H1 (cell line): ENCODE measurements around the gene CHN2. TPM values are rescaled to one million over a fixed set of nuclear protein-coding genes. Genes with fewer than 3 reads are reported as not detected.

Experiments
- CTCF ChIA-PET: fragments of 300-600 bp; sonication (Branson Sonifier 250); formaldehyde crosslinking; loops from one replicate; lab custom pipeline; 2021; ENCODE audit not compliant: partially characterized antibody; lab: Charles Lee
- POLR2A ChIA-PET: fragments of 300-600 bp; sonication (Branson Sonifier 250); formaldehyde crosslinking; loops from one replicate; lab custom pipeline; 2021; ENCODE audit warnings: inconsistent platforms; ENCODE audit not compliant: partially characterized antibody; lab: Charles Lee
- DNase-seq, 2 experiments: peaks; one replicate each; pipeline versions ENCODE4 v3.0.0 to v3.0.0-alpha.2; 2010 to 2022; ENCODE audit warnings: low spot score in 2 of 2, low read depth in 1 of 2, mixed read lengths in 1 of 2
- FAIRE-seq: peaks from 2 replicates; lab custom pipeline; 2011; peaks lifted over from hg19 to GRCh38; lab: Jason Lieb, UNC
- H2AFZ ChIP-seq: 2 replicates; pipeline ENCODE4 v1.8.1; 2012; ENCODE audit warnings: low read length, inconsistent platforms
- H2AK5ac ChIP-seq: 2 replicates; pipeline ENCODE4 v1.6.1; 2013; ENCODE audit warnings: low read depth, low read length
- H2BK120ac ChIP-seq: replicated peaks from 2 replicates; pipeline ENCODE3; 2013; ENCODE audit warnings: low read depth, low read length, inconsistent platforms
- H2BK12ac ChIP-seq: 2 replicates; pipeline ENCODE4 v1.6.1; 2013; ENCODE audit warnings: low read depth, low read length
- H2BK15ac ChIP-seq: 2 replicates; pipeline ENCODE4 v1.6.1; 2013; ENCODE audit warnings: low read length
- H2BK20ac ChIP-seq: 2 replicates; pipeline ENCODE4 v1.6.1; 2013; ENCODE audit warnings: low read length
- H2BK5ac ChIP-seq: 2 replicates; pipeline ENCODE4 v1.6.1; 2013; ENCODE audit warnings: low read depth, low read length
- H3K14ac ChIP-seq: 2 replicates; pipeline ENCODE4 v1.6.1; 2013; ENCODE audit warnings: inconsistent platforms; ENCODE audit not compliant: insufficient read length
- H3K18ac ChIP-seq: 2 replicates; pipeline ENCODE4 v1.6.1; 2013; ENCODE audit warnings: low read length; ENCODE audit errors: extremely low read depth
- H3K23ac ChIP-seq: 2 replicates; pipeline ENCODE4 v1.6.1; 2013; ENCODE audit warnings: inconsistent platforms; ENCODE audit not compliant: insufficient read length
- H3K23me2 ChIP-seq: 2 replicates; pipeline ENCODE4 v1.6.1; 2013; ENCODE audit warnings: low read depth, low read length
- H3K27ac ChIP-seq: 2 replicates; pipeline ENCODE4 v1.6.1; 2011; ENCODE audit warnings: low read depth, low read length, inconsistent platforms
- H3K27me3 ChIP-seq, 4 experiments: replicated peaks in 1 of 4; 1 replicate in 1 of 4; 2 replicates in 3 of 4; pipeline versions ENCODE4 v1.6.1 to v1.8.1; 2011 to 2013; ENCODE audit warnings: low read length in 3 of 4, mild to moderate bottlenecking in 3 of 4, inconsistent platforms in 2 of 4, mixed read lengths in 2 of 4, moderate library complexity in 1 of 4; ENCODE audit not compliant: control insufficient read depth in 3 of 4, insufficient read depth in 3 of 4; ENCODE audit errors: extremely low read depth in 1 of 4
- H3K36me3 ChIP-seq, 4 experiments: 2 replicates each; pipeline versions ENCODE4 v1.6.1 to v1.8.1; 2011 to 2013; ENCODE audit warnings: mild to moderate bottlenecking in 4 of 4, low read length in 3 of 4, moderate library complexity in 2 of 4, control low read depth in 1 of 4, inconsistent platforms in 1 of 4; ENCODE audit not compliant: insufficient read depth in 4 of 4, control insufficient read depth in 2 of 4
- H3K4ac ChIP-seq: replicated peaks from 2 replicates; pipeline ENCODE3; 2013; ENCODE audit warnings: low read length, low read depth, mixed read lengths, inconsistent platforms; ENCODE audit not compliant: insufficient read length
- H3K4me1 ChIP-seq, 4 experiments: replicated peaks in 1 of 4; 1 replicate in 1 of 4; 2 replicates in 3 of 4; pipeline versions ENCODE4 v1.6.1 to v1.8.1; 2011 to 2013; ENCODE audit warnings: low read length in 3 of 4, inconsistent platforms in 2 of 4, mixed read lengths in 1 of 4; ENCODE audit not compliant: insufficient read depth in 4 of 4, control insufficient read depth in 3 of 4
- H3K4me2 ChIP-seq, 2 experiments: 2 replicates each; pipeline versions ENCODE4 v1.6.1 to v1.8.1; 2011 to 2013; ENCODE audit warnings: low read depth in 2 of 2, low read length in 2 of 2, control low read depth in 1 of 2, inconsistent platforms in 1 of 2, mild to moderate bottlenecking in 1 of 2; ENCODE audit not compliant: insufficient read depth in 1 of 2
- H3K4me3 ChIP-seq, 4 experiments: fragments of 200-600, 300-600 bp in 1 of 4; sonication (generic), shearing (Covaris generic), sonication (Bioruptor Twin) in 1 of 4; 2 replicates each; pipeline versions ENCODE4 v1.5.1 to v1.8.1; 2011 to 2016; ENCODE audit warnings: low read length in 4 of 4, low read depth in 3 of 4, control low read depth in 2 of 4, inconsistent platforms in 2 of 4, mild to moderate bottlenecking in 2 of 4, mixed read lengths in 1 of 4, moderate library complexity in 1 of 4; ENCODE audit not compliant: insufficient read depth in 2 of 4; ENCODE audit errors: extremely low read depth in 1 of 4
- H3K56ac ChIP-seq: replicated peaks from 2 replicates; pipeline ENCODE3; 2013; ENCODE audit warnings: low read depth, mild to moderate bottlenecking, mixed read lengths, low read length, inconsistent platforms; ENCODE audit not compliant: insufficient read length
- H3K79me1 ChIP-seq: 2 replicates; pipeline ENCODE4 v1.6.1; 2013; ENCODE audit warnings: low read depth, low read length, control low read depth
- H3K79me2 ChIP-seq, 2 experiments: 2 replicates each; pipeline versions ENCODE4 v1.6.1 to v1.8.1; 2012 to 2013; ENCODE audit warnings: low read length in 2 of 2, mild to moderate bottlenecking in 2 of 2, inconsistent platforms in 1 of 2; ENCODE audit not compliant: insufficient read depth in 2 of 2, control insufficient read depth in 1 of 2
- H3K9ac ChIP-seq, 4 experiments: replicated peaks in 1 of 4; 1 replicate in 1 of 4; 2 replicates in 3 of 4; pipeline versions ENCODE4 v1.6.1 to v1.8.1; 2011 to 2013; ENCODE audit warnings: low read depth in 3 of 4, low read length in 3 of 4, control low read depth in 2 of 4, mild to moderate bottlenecking in 2 of 4, moderate library complexity in 2 of 4, inconsistent platforms in 1 of 4; ENCODE audit errors: extremely low read depth in 1 of 4
- H3K9me3 ChIP-seq, 2 experiments: 2 replicates each; pipeline versions ENCODE4 v1.6.1 to v1.8.1; 2012 to 2013; ENCODE audit warnings: mild to moderate bottlenecking in 2 of 2, moderate library complexity in 2 of 2, control low read depth in 1 of 2, inconsistent platforms in 1 of 2, low read depth in 1 of 2, low read length in 1 of 2, mixed read lengths in 1 of 2; ENCODE audit not compliant: insufficient read depth in 2 of 2
- H4K20me1 ChIP-seq, 2 experiments: replicated peaks in 1 of 2; 2 replicates each; pipeline versions ENCODE3 to v1.8.1; 2011 to 2013; ENCODE audit warnings: inconsistent platforms in 2 of 2, low read length in 2 of 2, mild to moderate bottlenecking in 1 of 2; ENCODE audit not compliant: insufficient read depth in 2 of 2, control insufficient read depth in 1 of 2
- H4K5ac ChIP-seq: 2 replicates; pipeline ENCODE4 v1.6.1; 2013; ENCODE audit warnings: low read length, low read depth, mixed read lengths, inconsistent platforms; ENCODE audit not compliant: insufficient read length
- H4K8ac ChIP-seq: 2 replicates; pipeline ENCODE4 v1.8.0; 2013; ENCODE audit warnings: mild to moderate bottlenecking, moderate library complexity, low read length, inconsistent platforms; ENCODE audit not compliant: insufficient read depth; ENCODE audit errors: extremely low read depth
- H4K91ac ChIP-seq: replicated peaks from 2 replicates; pipeline ENCODE3; 2013; ENCODE audit warnings: low read length, mixed read lengths, inconsistent platforms; ENCODE audit not compliant: insufficient read length
- CHD1 ChIP-seq: IDR thresholded peaks from 2 replicates; pipeline ENCODE4 v1.6.1; 2012; ENCODE audit warnings: low read depth, low read length, improper control_type of control experiment
- CHD2 ChIP-seq: IDR thresholded peaks from 2 replicates; pipeline ENCODE4 v1.6.1; 2012; ENCODE audit warnings: low read length, improper control_type of control experiment
- FOSL1 ChIP-seq: IDR thresholded peaks from 2 replicates; pipeline ENCODE4 v1.6.1; 2011; ENCODE audit warnings: mild to moderate bottlenecking, low read depth, low read length, moderate library complexity; ENCODE audit not compliant: insufficient read depth
- GABPA ChIP-seq: IDR thresholded peaks from 2 replicates; pipeline ENCODE4 v1.6.1; 2011; ENCODE audit warnings: mild to moderate bottlenecking, low read length, moderate library complexity, borderline replicate concordance; ENCODE audit not compliant: insufficient read depth
- GTF2F1 ChIP-seq: IDR thresholded peaks from 2 replicates; pipeline ENCODE4 v1.6.1; 2012; ENCODE audit warnings: low read depth, low read length, improper control_type of control experiment, borderline replicate concordance
- HDAC2 ChIP-seq, 2 experiments: fragments of 300-600 bp in 1 of 2; sonication (generic) in 1 of 2; IDR thresholded peaks; 2 replicates each; pipeline ENCODE4 v1.6.1; 2011 to 2012; ENCODE audit warnings: low read depth in 2 of 2, low read length in 2 of 2, mild to moderate bottlenecking in 2 of 2, moderate library complexity in 2 of 2, borderline replicate concordance in 1 of 2, inconsistent platforms in 1 of 2
- HDAC6 ChIP-seq: IDR thresholded peaks from one replicate; pipeline ENCODE4 v1.7.1; 2012; ENCODE audit warnings: low read depth, mild to moderate bottlenecking, inconsistent platforms, low read length, moderate library complexity
- KDM1A ChIP-seq: fragments of 200-600, 300-600 bp; sonication (generic); IDR thresholded peaks from 2 replicates; pipeline ENCODE4 v1.7.1; 2016; ENCODE audit warnings: mild to moderate bottlenecking, low read length, borderline replicate concordance
- KDM5A ChIP-seq: fragments of 200-600 bp; IDR thresholded peaks from 2 replicates; pipeline ENCODE4 v1.7.1; 2012; ENCODE audit warnings: mild to moderate bottlenecking, low read length, inconsistent platforms, mixed read lengths
- PHF8 ChIP-seq: fragments of 200-600 bp; sonication (generic); conservative IDR thresholded peaks from 2 replicates; pipeline ENCODE4 v1.7.1; 2012; ENCODE audit warnings: low read depth, mild to moderate bottlenecking, inconsistent platforms, low read length, moderate library complexity
- POLR2A ChIP-seq, 2 experiments: IDR thresholded peaks; 1 replicate in 1 of 2; 2 replicates in 1 of 2; pipeline ENCODE4 v1.6.1; 2011; ENCODE audit warnings: low read depth in 2 of 2, low read length in 2 of 2, mild to moderate bottlenecking in 2 of 2; ENCODE audit errors: control extremely low read depth in 1 of 2
- RBBP5 ChIP-seq: IDR thresholded peaks from 2 replicates; pipeline ENCODE4 v1.7.1; 2012; ENCODE audit warnings: low read depth, mild to moderate bottlenecking, inconsistent platforms, low read length, moderate library complexity, borderline replicate concordance
- RXRA ChIP-seq: IDR thresholded peaks from 2 replicates; pipeline ENCODE4 v1.6.1; 2011; ENCODE audit warnings: low read depth, mild to moderate bottlenecking, low read length, moderate library complexity; ENCODE audit not compliant: insufficient read depth
- SP1 ChIP-seq: IDR thresholded peaks from 2 replicates; pipeline ENCODE4 v1.6.1; 2011; ENCODE audit warnings: low read depth, low read length
- SP4 ChIP-seq: IDR thresholded peaks from 2 replicates; pipeline ENCODE4 v1.6.1; 2012; ENCODE audit warnings: low read length, inconsistent platforms
- ZNF274 ChIP-seq: IDR thresholded peaks from 2 replicates; pipeline ENCODE4 v1.7.0; 2012; ENCODE audit warnings: low read length, borderline replicate concordance; ENCODE audit errors: extremely low read depth
- WGBS, 2 experiments: shearing (Covaris generic) in 1 of 2; methylation state at CpG; one replicate each; pipeline versions ENCODE4 v1.1.6 to v1.1.7; 2013 to 2015; ENCODE audit warnings: low lambda C conversion rate in 2 of 2, mixed read lengths in 2 of 2, inconsistent platforms in 1 of 2, low coverage in 1 of 2, missing lambda C conversion rate in 1 of 2; ENCODE audit not compliant: insufficient replicate concordance in 2 of 2, insufficient coverage in 1 of 2, insufficient read length in 1 of 2; ENCODE audit errors: extremely low coverage in 1 of 2, missing lambda C conversion rate in 1 of 2; 5-methylcytosine and 5-hydroxymethylcytosine counted together
- polyA plus RNA-seq, 7 experiments: library from polyadenylated mRNA; depleted of rRNA in 3 of 7; stranded (reverse) in 5 of 7; unstranded in 2 of 7; fragments of >200 nt in 5 of 7; fragments of 200-250 nt in 2 of 7; gene quantifications; 1 replicate in 5 of 7; 2 replicates in 1 of 7; 4 replicates in 1 of 7; pipeline versions ENCODE4 v1.2.1 to v1.2.3, GENCODE V29; 2011 to 2013; ENCODE audit warnings: missing spikeins in 2 of 7, mixed read lengths in 2 of 7
- total RNA-seq: library from RNA; stranded (reverse); fragmentation: NEBNext Ultra II Directional; extraction: Animal tissue kit (Norgen Biotek cat#: 25700); gene quantifications from 2 replicates; pipeline ENCODE4 v1.2.1, GENCODE V29; 2021

CHN2 gene
- total and polyA plus RNA-seq, 2 of the 8 experiments (the other 6 are each of a cell fraction or from before 2014, with no cell fraction given): 2.9 to 4.8 TPM

GRCh38 chr7:29443552-29443951 is 249.0 kb downstream of the CHN2 start:
- no peak overlapping the region for H3K56ac ChIP-seq
- no peak overlapping the region for H3K14ac ChIP-seq
- no peaks in the 10 kb centered on the region for H3K36me3 ChIP-seq
- 88% methylated on average over 1 of the region's 1 CpG; no CpG with 5 or more reads in 1 of the 2 experiments for WGBS, 2 experiments
- no peak overlapping the region for H2BK120ac ChIP-seq
- no peaks in the 10 kb centered on the region for H3K27me3 ChIP-seq
- no peaks in the 10 kb centered on the region for H3K23me2 ChIP-seq
- H3K27ac ChIP-seq: no peak overlapping the region
- H3K9me3 ChIP-seq: no peaks in the 10 kb centered on the region
- H3K23ac ChIP-seq: no peak overlapping the region
- CTCF ChIA-PET: no interaction called here
- peaks cover 0 to 3% (median 0%) of the 10 kb centered on the region in 4 experiments; a peak in 1 of 7 replicates for H3K4me1 ChIP-seq
- no peak overlapping the region for H4K8ac ChIP-seq
- no peaks in the 10 kb centered on the region for H3K79me1 ChIP-seq
- H3K4ac ChIP-seq: no peak overlapping the region
- no peak overlapping the region for H2BK20ac ChIP-seq
- POLR2A ChIA-PET: no interaction called here
- no peak overlapping the region for H3K18ac ChIP-seq
- H3K4me3 ChIP-seq: no peak overlapping the region
- no peak overlapping the region for H2BK12ac ChIP-seq
- FAIRE-seq (no peak), DNase-seq (no peak)
- no peak overlapping the region for H2BK15ac ChIP-seq
- no peaks in the 10 kb centered on the region for H4K20me1 ChIP-seq
- no peaks in the 10 kb centered on the region for H3K79me2 ChIP-seq
- no peak overlapping the region for H2AK5ac ChIP-seq
- H2BK5ac ChIP-seq: no peak overlapping the region
- no peak overlapping the region for H3K4me2 ChIP-seq
- H4K5ac ChIP-seq: no peak overlapping the region
- H2AFZ ChIP-seq: no peak overlapping the region
- no peak overlapping the region for H3K9ac ChIP-seq
- H4K91ac ChIP-seq: no peak overlapping the region
- no peak for TF ChIP-seq CHD2
- TF ChIP-seq GABPA: no peak
- no peak for TF ChIP-seq KDM1A
- no peak for TF ChIP-seq RBBP5
- no peak for TF ChIP-seq HDAC2 (IDR thresholded peaks at IDR 0.05; ENCODE audit: borderline replicate concordance in 1 of 2, low read depth in 2 of 2, low read length in 2 of 2)
- TF ChIP-seq CHD1: no peak
- TF ChIP-seq SP1: no peak
- TF ChIP-seq ZNF274: no peak
- TF ChIP-seq GTF2F1: no peak
- no peak for TF ChIP-seq SP4
- no peak for TF ChIP-seq RXRA
- no peak for TF ChIP-seq KDM5A
- no peak for TF ChIP-seq FOSL1
- TF ChIP-seq PHF8: no peak
- TF ChIP-seq HDAC6: no peak
- TF ChIP-seq POLR2A (IDR thresholded peaks at IDR 0.05; ENCODE audit: control extremely low read depth in 1 of 2, low read depth in 2 of 2, low read length in 2 of 2): no peak
